ENCODE data around the gene DUSP10.

Gene DUSP10

GRCh38 chr1:221691261-221691660 is 50.6 kb downstream of the DUSP10 start:
- Histone ChIP-seq H4K20me1 (ENCODE audit: insufficient read depth) (no peaks in the 10 kb centered on the region), H3K36me3 (ENCODE audit: insufficient read depth) (no peaks in the 10 kb centered on the region), H2AFZ (ENCODE audit: low read depth) (no peak overlapping the region), H3K4me1 (ENCODE audit: low read depth, poor library complexity, severe bottlenecking) (peaks cover 30% of the 10 kb centered on the region), H3K4me2 (no peak overlapping the region), H3K27ac (no peak overlapping the region), H3K79me2 (ENCODE audit: insufficient read depth, low read depth) (no peaks in the 10 kb centered on the region), H3K4me3 (IDR thresholded peaks at IDR 0.05; ENCODE audit: insufficient read depth, low read depth, low read length) (no peak overlapping the region), H3K27me3 (ENCODE audit: insufficient read depth, low read depth) (no peaks in the 10 kb centered on the region), H3K9ac (no peak overlapping the region)
- TF ChIP-seq, protein P1, sequence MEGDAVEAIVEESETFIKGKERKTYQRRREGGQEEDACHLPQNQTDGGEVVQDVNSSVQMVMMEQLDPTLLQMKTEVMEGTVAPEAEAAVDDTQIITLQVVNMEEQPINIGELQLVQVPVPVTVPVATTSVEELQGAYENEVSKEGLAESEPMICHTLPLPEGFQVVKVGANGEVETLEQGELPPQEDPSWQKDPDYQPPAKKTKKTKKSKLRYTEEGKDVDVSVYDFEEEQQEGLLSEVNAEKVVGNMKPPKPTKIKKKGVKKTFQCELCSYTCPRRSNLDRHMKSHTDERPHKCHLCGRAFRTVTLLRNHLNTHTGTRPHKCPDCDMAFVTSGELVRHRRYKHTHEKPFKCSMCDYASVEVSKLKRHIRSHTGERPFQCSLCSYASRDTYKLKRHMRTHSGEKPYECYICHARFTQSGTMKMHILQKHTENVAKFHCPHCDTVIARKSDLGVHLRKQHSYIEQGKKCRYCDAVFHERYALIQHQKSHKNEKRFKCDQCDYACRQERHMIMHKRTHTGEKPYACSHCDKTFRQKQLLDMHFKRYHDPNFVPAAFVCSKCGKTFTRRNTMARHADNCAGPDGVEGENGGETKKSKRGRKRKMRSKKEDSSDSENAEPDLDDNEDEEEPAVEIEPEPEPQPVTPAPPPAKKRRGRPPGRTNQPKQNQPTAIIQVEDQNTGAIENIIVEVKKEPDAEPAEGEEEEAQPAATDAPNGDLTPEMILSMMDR (conservative IDR thresholded peaks at IDR 0.05; ENCODE audit: low read depth, low read length) = no peak

- no peaks in the 10 kb centered on the region for H3K79me2 ChIP-seq (ENCODE audit: insufficient read depth, low read depth)
- H3K27ac ChIP-seq = no peak overlapping the region
- no peak overlapping the region for H3K4me2 ChIP-seq
- no peaks in the 10 kb centered on the region for H3K36me3 ChIP-seq (ENCODE audit: insufficient read depth)
- TF ChIP-seq, protein P1 (conservative IDR thresholded peaks at IDR 0.05; ENCODE audit: low read depth, low read length) = no peak
- peaks cover 30% of the 10 kb centered on the region for H3K4me1 ChIP-seq (ENCODE audit: low read depth, poor library complexity, severe bottlenecking)
- H3K27me3 ChIP-seq (ENCODE audit: insufficient read depth, low read depth) = no peaks in the 10 kb centered on the region
- H2AFZ ChIP-seq (ENCODE audit: low read depth) = no peak overlapping the region
- no peak overlapping the region for H3K9ac ChIP-seq
- no peaks in the 10 kb centered on the region for H4K20me1 ChIP-seq (ENCODE audit: insufficient read depth)
- H3K4me3 ChIP-seq (IDR thresholded peaks at IDR 0.05; ENCODE audit: insufficient read depth, low read depth, low read length) = no peak overlapping the region
Observed at GRCh38 chr1:221690858-221691257, 51.0 kb downstream of the DUSP10 start.

DNA sequence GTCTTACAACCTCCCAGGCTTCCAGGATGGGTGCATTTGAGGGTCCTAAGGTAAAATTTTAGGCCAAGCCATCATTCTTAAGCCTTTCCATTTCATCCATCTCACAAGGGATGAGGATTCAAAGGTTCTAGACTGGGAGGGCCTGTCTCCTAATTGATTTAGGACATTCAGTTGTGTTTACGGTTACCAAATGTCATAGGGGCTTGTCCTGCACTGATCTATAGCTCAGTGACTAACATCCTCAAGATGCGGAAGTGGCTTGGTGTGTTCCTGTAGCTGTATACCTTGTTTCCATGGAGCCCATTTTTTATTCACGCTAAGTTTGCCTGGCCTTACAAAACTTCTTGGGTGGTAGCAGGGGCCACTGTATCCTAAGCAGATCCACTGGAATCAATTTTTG is 52.8 kb downstream of the DUSP10 start:
- H3K79me2 ChIP-seq (ENCODE audit: insufficient read depth, low read depth) = no peaks in the 10 kb centered on the region
- H3K4me2 ChIP-seq = peak overlapping the region; percentile 95
- H3K4me3 ChIP-seq (IDR thresholded peaks at IDR 0.05; ENCODE audit: insufficient read depth, low read depth, low read length) = no peak overlapping the region
- H4K20me1 ChIP-seq (ENCODE audit: insufficient read depth) = no peaks in the 10 kb centered on the region
- H3K9ac ChIP-seq = peak overlapping the region; percentile 48; the same call in 1 of the 2 replicates
- H3K36me3 ChIP-seq (ENCODE audit: insufficient read depth) = no peaks in the 10 kb centered on the region
- no peaks in the 10 kb centered on the region for H3K27me3 ChIP-seq (ENCODE audit: insufficient read depth, low read depth)
- H3K27ac ChIP-seq = peak overlapping the region; percentile 85
- TF ChIP-seq, protein P1 (conservative IDR thresholded peaks at IDR 0.05; ENCODE audit: low read depth, low read length) = no peak
- H2AFZ ChIP-seq (ENCODE audit: low read depth) = peak overlapping the region; percentile 72; the same call in 1 of the 2 replicates
- peaks cover 30% of the 10 kb centered on the region for H3K4me1 ChIP-seq (ENCODE audit: low read depth, poor library complexity, severe bottlenecking)

GRCh38 chr1:221688488-221688843 is 53.4 kb downstream of the DUSP10 start:
- TF ChIP-seq, protein P1 (conservative IDR thresholded peaks at IDR 0.05; ENCODE audit: low read depth, low read length) = no peak
- H4K20me1 ChIP-seq (ENCODE audit: insufficient read depth) = no peaks in the 10 kb centered on the region
- H3K4me2 ChIP-seq = peak overlapping the region; percentile 95
- no peaks in the 10 kb centered on the region for H3K79me2 ChIP-seq (ENCODE audit: insufficient read depth, low read depth)
- H3K4me3 ChIP-seq (IDR thresholded peaks at IDR 0.05; ENCODE audit: insufficient read depth, low read depth, low read length) = no peak overlapping the region
- H3K36me3 ChIP-seq (ENCODE audit: insufficient read depth) = no peaks in the 10 kb centered on the region
- H3K9ac ChIP-seq = peak overlapping the region; percentile 48
- no peaks in the 10 kb centered on the region for H3K27me3 ChIP-seq (ENCODE audit: insufficient read depth, low read depth)
- peaks cover 30% of the 10 kb centered on the region for H3K4me1 ChIP-seq (ENCODE audit: low read depth, poor library complexity, severe bottlenecking)
- H3K27ac ChIP-seq = peak overlapping the region; percentile 85
- peak overlapping the region; percentile 72 for H2AFZ ChIP-seq (ENCODE audit: low read depth)
